ENCODE data around the gene CELF1.

DNA sequence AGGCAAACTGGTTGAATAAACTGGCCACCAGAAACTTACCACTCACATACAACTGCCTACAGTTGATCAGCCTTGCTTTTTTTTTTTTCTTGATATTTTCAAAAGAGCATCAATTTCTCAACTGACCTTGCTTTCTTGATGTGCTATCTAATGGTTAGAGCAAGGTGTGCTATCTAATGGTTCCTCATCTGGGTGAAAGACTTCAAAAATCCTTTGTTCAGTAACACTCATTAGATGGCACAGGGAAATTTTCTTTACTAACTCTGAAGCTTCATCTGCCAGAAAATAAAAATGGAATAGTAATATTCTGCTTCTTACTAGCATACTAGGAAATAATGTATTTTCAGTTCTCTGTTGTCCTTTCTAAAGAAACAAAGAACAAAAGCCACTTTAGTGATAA, 52.8 kb downstream of the CELF1 start:
- TF ChIP-seq, protein P1, sequence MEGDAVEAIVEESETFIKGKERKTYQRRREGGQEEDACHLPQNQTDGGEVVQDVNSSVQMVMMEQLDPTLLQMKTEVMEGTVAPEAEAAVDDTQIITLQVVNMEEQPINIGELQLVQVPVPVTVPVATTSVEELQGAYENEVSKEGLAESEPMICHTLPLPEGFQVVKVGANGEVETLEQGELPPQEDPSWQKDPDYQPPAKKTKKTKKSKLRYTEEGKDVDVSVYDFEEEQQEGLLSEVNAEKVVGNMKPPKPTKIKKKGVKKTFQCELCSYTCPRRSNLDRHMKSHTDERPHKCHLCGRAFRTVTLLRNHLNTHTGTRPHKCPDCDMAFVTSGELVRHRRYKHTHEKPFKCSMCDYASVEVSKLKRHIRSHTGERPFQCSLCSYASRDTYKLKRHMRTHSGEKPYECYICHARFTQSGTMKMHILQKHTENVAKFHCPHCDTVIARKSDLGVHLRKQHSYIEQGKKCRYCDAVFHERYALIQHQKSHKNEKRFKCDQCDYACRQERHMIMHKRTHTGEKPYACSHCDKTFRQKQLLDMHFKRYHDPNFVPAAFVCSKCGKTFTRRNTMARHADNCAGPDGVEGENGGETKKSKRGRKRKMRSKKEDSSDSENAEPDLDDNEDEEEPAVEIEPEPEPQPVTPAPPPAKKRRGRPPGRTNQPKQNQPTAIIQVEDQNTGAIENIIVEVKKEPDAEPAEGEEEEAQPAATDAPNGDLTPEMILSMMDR (IDR thresholded peaks at IDR 0.05) = no peak
- no peak for TF ChIP-seq EZH2 (IDR thresholded peaks at IDR 0.05; ENCODE audit: borderline replicate concordance, insufficient read depth, low read depth, low read length, poor library complexity, severe bottlenecking)
